GM12873 (cell line): Measurements from ENCODE around the gene BUD31.
A peak's percentile ranks its signal among the peaks of the same experiment; 100 is the strongest.

Experiments used
- TF ChIP-seq, protein P1 (sequence below): IDR thresholded peaks from 2 replicates; pipeline ENCODE4 v1.5.1; 2012; ENCODE audit warnings: low read depth, mild to moderate bottlenecking, moderate library complexity, low read length, control low read depth; ENCODE audit not compliant: insufficient read depth; ENCODE audit errors: missing control alignments

BUD31 gene

DNA sequence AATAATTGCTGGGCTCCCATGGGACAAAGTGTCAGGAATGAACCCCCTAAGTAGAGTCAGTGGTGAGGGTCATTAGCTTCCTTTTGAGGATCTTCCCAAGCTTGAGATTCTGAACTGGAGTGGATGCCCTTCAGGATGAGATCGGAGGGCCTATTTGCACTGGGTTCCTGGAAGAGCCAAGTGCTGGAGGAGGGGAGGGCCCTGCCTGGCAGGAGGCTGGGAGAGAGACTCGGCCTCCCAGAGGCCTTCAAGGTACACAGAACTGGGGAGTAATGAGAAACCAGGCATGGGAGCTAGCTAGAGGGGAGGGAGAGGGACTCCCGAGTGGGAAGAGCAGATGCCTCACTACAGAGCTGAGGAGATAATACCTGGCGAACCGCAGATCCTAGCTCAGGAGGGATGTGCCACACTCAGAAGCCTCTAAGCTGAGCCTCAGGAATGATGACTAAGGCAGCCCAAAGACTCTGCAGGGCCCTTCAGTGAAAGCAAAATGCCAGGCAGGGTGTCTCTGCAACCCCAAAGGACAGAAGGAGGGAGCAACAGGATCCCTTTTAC lies 9.8 kb upstream of the BUD31 start:
- TF ChIP-seq, protein P1, sequence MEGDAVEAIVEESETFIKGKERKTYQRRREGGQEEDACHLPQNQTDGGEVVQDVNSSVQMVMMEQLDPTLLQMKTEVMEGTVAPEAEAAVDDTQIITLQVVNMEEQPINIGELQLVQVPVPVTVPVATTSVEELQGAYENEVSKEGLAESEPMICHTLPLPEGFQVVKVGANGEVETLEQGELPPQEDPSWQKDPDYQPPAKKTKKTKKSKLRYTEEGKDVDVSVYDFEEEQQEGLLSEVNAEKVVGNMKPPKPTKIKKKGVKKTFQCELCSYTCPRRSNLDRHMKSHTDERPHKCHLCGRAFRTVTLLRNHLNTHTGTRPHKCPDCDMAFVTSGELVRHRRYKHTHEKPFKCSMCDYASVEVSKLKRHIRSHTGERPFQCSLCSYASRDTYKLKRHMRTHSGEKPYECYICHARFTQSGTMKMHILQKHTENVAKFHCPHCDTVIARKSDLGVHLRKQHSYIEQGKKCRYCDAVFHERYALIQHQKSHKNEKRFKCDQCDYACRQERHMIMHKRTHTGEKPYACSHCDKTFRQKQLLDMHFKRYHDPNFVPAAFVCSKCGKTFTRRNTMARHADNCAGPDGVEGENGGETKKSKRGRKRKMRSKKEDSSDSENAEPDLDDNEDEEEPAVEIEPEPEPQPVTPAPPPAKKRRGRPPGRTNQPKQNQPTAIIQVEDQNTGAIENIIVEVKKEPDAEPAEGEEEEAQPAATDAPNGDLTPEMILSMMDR: no peak

DNA sequence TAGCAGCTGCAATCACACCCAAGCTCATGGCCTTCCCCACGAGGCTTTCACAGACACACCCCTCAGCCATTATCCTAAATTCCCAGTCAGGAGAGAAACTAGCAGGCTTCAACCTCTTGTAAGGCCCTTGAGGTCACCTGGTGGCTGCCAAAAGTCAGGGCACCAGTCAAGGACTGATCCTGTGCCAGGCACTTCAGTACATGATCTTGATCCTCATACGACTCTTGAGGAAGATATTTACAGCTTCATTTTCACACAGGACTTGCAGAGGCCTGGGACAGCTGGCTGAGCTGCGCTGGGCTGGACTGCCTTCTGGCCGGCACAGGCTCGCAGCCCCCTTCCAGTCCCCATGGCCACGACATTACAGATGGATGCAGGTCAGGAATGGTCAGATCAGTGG lies 9.2 kb upstream of the BUD31 start:
- TF ChIP-seq, protein P1: no peak

DNA sequence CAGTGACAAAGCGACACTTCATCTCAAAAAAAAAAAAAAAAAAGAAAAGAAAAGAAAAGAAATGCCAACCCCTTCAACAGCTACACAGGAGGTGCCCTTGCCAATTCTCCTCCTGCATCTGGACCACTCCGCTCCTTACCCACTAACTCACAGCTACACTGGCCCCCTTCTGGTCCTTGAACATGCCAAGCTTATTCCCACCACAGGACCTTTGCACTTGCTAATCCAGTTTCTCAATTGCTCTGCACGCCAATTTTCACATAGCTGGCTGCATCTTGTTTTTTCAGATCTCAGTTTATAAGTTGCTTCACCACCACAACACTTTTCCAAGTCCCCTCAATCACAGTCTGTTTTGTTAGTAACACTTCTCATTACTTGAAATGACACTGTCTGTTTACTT lies 5.9 kb upstream of the BUD31 start:
- TF ChIP-seq, protein P1: no peak

DNA sequence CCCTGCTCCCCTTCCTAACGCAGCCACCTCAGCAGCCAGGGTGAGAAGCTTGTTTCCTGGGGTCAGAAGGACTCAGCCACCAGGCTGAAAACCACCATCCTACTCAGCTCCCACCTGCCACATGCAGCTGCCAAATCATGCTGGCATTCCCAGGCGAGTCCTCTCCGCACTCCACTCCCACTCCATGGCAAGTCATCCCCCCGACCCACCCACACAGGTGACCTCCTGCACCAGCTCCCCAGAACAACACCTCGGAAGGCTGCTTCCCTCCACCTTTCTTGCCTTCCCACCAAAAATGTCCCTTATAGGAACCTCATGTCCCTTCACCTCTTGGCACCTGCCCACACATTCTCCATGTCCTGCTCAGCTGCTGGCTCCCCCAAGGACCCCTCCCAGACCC lies 5.0 kb upstream of the BUD31 start:
- TF ChIP-seq, protein P1: no peak

DNA sequence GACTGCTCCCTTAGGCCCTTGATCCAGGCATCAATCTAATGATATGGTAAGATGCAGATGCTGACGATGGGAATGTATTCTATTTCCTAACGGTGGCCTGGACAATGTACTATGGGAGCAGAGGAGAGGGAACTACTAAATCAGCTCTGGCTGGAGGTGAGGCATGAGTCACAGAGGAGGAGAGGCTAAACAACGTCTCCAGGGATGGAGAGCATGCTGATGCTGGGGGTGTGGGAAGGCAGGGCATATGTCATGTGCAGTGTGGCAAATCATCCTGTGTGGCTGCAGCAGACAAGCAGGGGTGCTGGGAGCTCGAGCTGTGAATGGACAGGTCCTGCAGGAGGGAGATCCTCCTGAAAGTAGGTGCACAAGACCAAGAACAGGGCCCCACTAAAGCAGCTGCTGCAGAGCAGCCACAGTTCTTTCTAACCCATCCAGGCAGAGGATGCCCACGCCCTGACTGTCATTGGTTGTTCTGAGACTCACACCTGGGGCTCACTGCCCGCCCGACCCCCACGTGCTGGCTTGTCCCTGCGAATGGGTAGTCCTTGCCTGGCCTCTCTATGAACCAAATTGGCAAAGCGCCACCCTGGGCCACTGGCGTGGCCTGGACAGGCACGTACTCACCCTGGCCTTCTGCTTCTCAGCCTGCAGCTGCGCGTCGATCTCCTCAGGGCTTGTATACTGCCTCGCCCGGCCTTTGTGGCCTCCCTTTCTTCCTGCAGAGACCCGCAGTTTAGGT lies 4.4 kb upstream of the BUD31 start:
- TF ChIP-seq, protein P1: no peak

DNA sequence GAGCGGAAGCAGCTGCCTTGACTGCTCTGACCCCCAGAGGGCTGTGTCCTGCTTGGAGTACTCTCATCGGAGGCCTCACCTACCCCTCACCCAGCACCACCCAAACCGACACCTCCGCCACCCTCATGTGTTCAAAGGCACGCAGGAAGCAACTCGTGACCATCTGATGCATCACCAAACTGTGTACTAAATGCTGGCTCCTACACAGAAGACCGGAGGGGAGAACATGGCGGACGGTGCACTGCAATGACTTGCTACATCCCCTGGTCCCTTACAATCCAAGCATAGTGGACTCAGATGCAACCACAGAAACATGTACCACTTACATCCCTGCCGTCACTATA lies 3.8 kb upstream of the BUD31 start:
- TF ChIP-seq, protein P1: no peak

DNA sequence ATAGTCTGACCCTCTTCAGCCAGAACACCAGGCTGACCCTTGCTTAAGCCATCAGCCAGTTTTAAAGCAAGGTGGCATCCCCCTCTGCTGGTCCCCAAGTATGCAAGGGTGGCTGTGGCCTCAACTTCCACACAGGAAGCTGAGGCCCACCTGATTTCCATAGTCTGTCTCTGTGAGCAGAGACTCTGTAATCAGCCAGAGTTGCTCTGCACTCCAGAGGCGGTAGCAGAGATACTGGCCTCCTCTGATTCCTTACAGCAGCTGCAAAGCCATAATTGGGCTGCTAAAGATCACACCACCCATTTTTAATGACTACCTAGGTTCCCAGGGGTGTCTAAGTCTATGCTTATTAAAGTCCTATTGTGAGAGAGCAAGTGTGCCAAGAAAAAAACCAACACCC lies 2.2 kb upstream of the BUD31 start:
- TF ChIP-seq, protein P1: peak; percentile 24
